HepG2 (cell line): Measurements from ENCODE around the gene LSM12. TPM values are rescaled to one million over a fixed set of nuclear protein-coding genes. Genes with fewer than 3 reads are reported as not detected.
A peak's percentile ranks its signal among the peaks of the same experiment; 100 is the strongest.

Experiments
- ATF3 ChIP-seq: sonication (generic); formaldehyde crosslinking; IDR thresholded peaks from 2 replicates; pipeline ENCODE4 v1.4.0; 2020; ENCODE audit warnings: missing genetic modification reagents
- BCL3 ChIP-seq: sonication (generic); formaldehyde crosslinking; IDR thresholded peaks from 2 replicates; pipeline ENCODE4 v1.5.1; 2020; ENCODE audit warnings: mild to moderate bottlenecking, missing genetic modification reagents, moderate library complexity
- CSRNP2 ChIP-seq: sonication (generic); formaldehyde crosslinking; conservative IDR thresholded peaks from 2 replicates; pipeline ENCODE4 v1.8.0; 2022; ENCODE audit warnings: low read depth, missing genetic modification reagents
- DNMT3B ChIP-seq: conservative IDR thresholded peaks from 2 replicates; pipeline ENCODE4 v1.6.1; 2016; ENCODE audit warnings: missing biosample characterization, control low read depth
- HNRNPUL1 ChIP-seq: fragments of 200-400 bp; formaldehyde crosslinking; IDR thresholded peaks from 2 replicates; pipeline ENCODE4 v1.6.1; 2017; ENCODE audit warnings: low read depth, mild to moderate bottlenecking, low read length, moderate library complexity
- KDM1A ChIP-seq: IDR thresholded peaks from 2 replicates; pipeline ENCODE4 v1.6.1; 2016; ENCODE audit warnings: missing compliant biosample characterization
- KLF13 ChIP-seq: sonication (generic); formaldehyde crosslinking; IDR thresholded peaks from 2 replicates; pipeline ENCODE4 v1.4.0; 2020; ENCODE audit warnings: mild to moderate bottlenecking, missing genetic modification reagents
- NFATC3 ChIP-seq: sonication (generic); formaldehyde crosslinking; IDR thresholded peaks from 2 replicates; pipeline ENCODE4 v1.5.1; 2020; ENCODE audit warnings: mild to moderate bottlenecking, missing genetic modification reagents
- NFE2L2 ChIP-seq: fragments of 150-350 bp; IDR thresholded peaks from 2 replicates; pipeline ENCODE4 v1.6.1; 2014; ENCODE audit warnings: low read length
- PRMT3 ChIP-seq: sonication (generic); formaldehyde crosslinking; IDR thresholded peaks from 2 replicates; pipeline ENCODE4 v1.8.1; 2022; ENCODE audit warnings: low read depth, mild to moderate bottlenecking, moderate library complexity, missing genetic modification reagents, borderline replicate concordance
- RARA ChIP-seq: IDR thresholded peaks from 2 replicates; pipeline ENCODE4 v1.6.1; 2016; ENCODE audit warnings: missing genetic modification reagents, missing compliant biosample characterization
- SMAD9 ChIP-seq: sonication (generic); formaldehyde crosslinking; IDR thresholded peaks from 2 replicates; pipeline ENCODE4 v1.5.1; 2020; ENCODE audit warnings: mild to moderate bottlenecking, missing genetic modification reagents
- SP4 ChIP-seq: sonication (generic); formaldehyde crosslinking; IDR thresholded peaks from 2 replicates; pipeline ENCODE4 v1.8.1; 2023; ENCODE audit warnings: mild to moderate bottlenecking, missing genetic modification reagents
- TAF15 ChIP-seq: fragments of 200-400 bp; formaldehyde crosslinking; IDR thresholded peaks from one replicate; pipeline ENCODE4 v1.6.1; 2018; ENCODE audit warnings: mild to moderate bottlenecking, low read depth, low read length; ENCODE audit not compliant: poor library complexity, severe bottlenecking
- TFE3 ChIP-seq: IDR thresholded peaks from 2 replicates; pipeline ENCODE4 v1.6.1; 2016
- XBP1 ChIP-seq: sonication (generic); formaldehyde crosslinking; IDR thresholded peaks from 2 replicates; pipeline ENCODE4 v1.5.0; 2020; ENCODE audit warnings: missing genetic modification reagents
- YY1 ChIP-seq: IDR thresholded peaks from 2 replicates; pipeline ENCODE4 v1.6.1; 2011; ENCODE audit warnings: low read length, low read depth, moderate library complexity, mild to moderate bottlenecking; ENCODE audit not compliant: insufficient read depth, insufficient replicate concordance
- ZBTB4 ChIP-seq: sonication (generic); formaldehyde crosslinking; IDR thresholded peaks from 2 replicates; pipeline ENCODE4 v1.4.0; 2020; ENCODE audit warnings: missing genetic modification reagents, mild to moderate bottlenecking, borderline replicate concordance
- ZGPAT ChIP-seq: IDR thresholded peaks from 2 replicates; pipeline ENCODE4 v1.6.1; 2016; ENCODE audit warnings: mild to moderate bottlenecking
- ZNF570 ChIP-seq: sonication (generic); formaldehyde crosslinking; IDR thresholded peaks from 2 replicates; pipeline ENCODE4 v1.4.0; 2020; ENCODE audit warnings: mild to moderate bottlenecking, missing genetic modification reagents, borderline replicate concordance
- ZSCAN22 ChIP-seq: sonication (generic); formaldehyde crosslinking; IDR thresholded peaks from 2 replicates; pipeline ENCODE4 v1.4.0; 2020; ENCODE audit warnings: mild to moderate bottlenecking, missing genetic modification reagents
- polyA plus RNA-seq, 8 experiments: library from polyadenylated mRNA; depleted of rRNA in 3 of 8; stranded (reverse) in 7 of 8; unstranded in 1 of 8; fragments of >200 nt; fragmentation: Illumina TruSeq in 4 of 8; extraction: Trizol in 4 of 8; gene quantifications; 2 replicates each; pipeline versions ENCODE4 v1.2.1 to v1.2.3, GENCODE V29; 2011 to 2016; ENCODE audit warnings: low read depth in 4 of 8, missing spikeins in 1 of 8, mixed read lengths in 1 of 8; ENCODE audit not compliant: insufficient read depth in 1 of 8
- total RNA-seq, 5 experiments: library from RNA; depleted of rRNA; stranded (reverse); fragments of >200 nt; fragmentation: Illumina TruSeq; extraction: Trizol; gene quantifications; 2 replicates each; pipeline ENCODE4 v1.2.3, GENCODE V29; 2016; ENCODE audit warnings: low read depth in 1 of 5

The LSM12 gene
- total and polyA plus RNA-seq, 2 of the 13 experiments (the other 11 are each of a cell fraction or from before 2014, with no cell fraction given) = 52.8 to 55.7 TPM

- TF ChIP-seq ZBTB4 (CRISPR knock-in tag) (no peak), ZGPAT (CRISPR knock-in tag) (no peak), ZSCAN22 (CRISPR knock-in tag) (no peak), NFE2L2 (no peak), SP4 (CRISPR knock-in tag) (0 out of 2 replicates have a peak, but pooled peaks have one; percentile 35), NFATC3 (CRISPR knock-in tag) (0 out of 2 replicates have a peak, but pooled peaks have one; percentile 23), BCL3 (CRISPR knock-in tag) (no peak), SMAD9 (CRISPR knock-in tag) (0 out of 2 replicates have a peak, but pooled peaks have one; percentile 82), RARA (CRISPR knock-in tag) (no peak), KLF13 (no peak), CSRNP2 (CRISPR knock-in tag) (no peak), ZNF570 (CRISPR knock-in tag) (no peak), PRMT3 (CRISPR knock-in tag) (no peak), DNMT3B (CRISPR knock-in tag) (no peak), HNRNPUL1 (no peak), TFE3 (CRISPR knock-in tag) (no peak), YY1 (no peak), KDM1A (CRISPR knock-in tag) (no peak), TAF15 (no peak), XBP1 (CRISPR knock-in tag) (no peak), ATF3 (CRISPR knock-in tag) (no peak)
Observed at GRCh38 chr17:44000871-44001460, 65.5 kb downstream of the LSM12 start (continued).
